A673 (cell line): ENCODE measurements around the gene AADACL3. TPM values are rescaled to one million over a fixed set of nuclear protein-coding genes. Genes with fewer than 3 reads are reported as not detected.
"Not testable (repeated sequence)": the region's sequence is repeated elsewhere in the genome, so short reads cannot be mapped to it uniquely, and the experiment has no call there.

Experiments used
- BruUV-seq: library from RNA; stranded (reverse); fragments of 400-500 nt; replicated peaks from 2 replicates; lab custom pipeline; 2021; lab: Mats Ljungman, UMichigan
- CTCF ChIA-PET: fragments of 300-600 bp; sonication (Branson Sonifier 250); formaldehyde crosslinking; loops from one replicate; lab custom pipeline; 2022; ENCODE audit warnings: antibody characterized with exemption; lab: Charles Lee
- POLR2A ChIA-PET: fragments of 300-600 bp; sonication (Branson Sonifier 250); formaldehyde crosslinking; loops from one replicate; lab custom pipeline; 2022; ENCODE audit warnings: antibody characterized with exemption; ENCODE audit not compliant: low non-redundant PET; lab: Charles Lee
- DNase-seq: peaks from one replicate; pipeline ENCODE4 v3.0.0-alpha.2; 2015; ENCODE audit warnings: low spot score
- H3K27ac ChIP-seq: fragments of 200-600 bp; sonication (generic); 2 replicates; pipeline ENCODE4 v1.5.1; 2016; ENCODE audit warnings: mixed run types, low read depth, mild to moderate bottlenecking, mixed read lengths, antibody characterized with exemption, low read length; ENCODE audit not compliant: poor library complexity, severe bottlenecking
- H3K27me3 ChIP-seq: fragments of 200-600 bp; sonication (generic); replicated peaks from 2 replicates; pipeline ENCODE4 v1.6.1; 2017; ENCODE audit warnings: mixed run types, low read depth, mild to moderate bottlenecking, mixed read lengths, antibody characterized with exemption, low read length; ENCODE audit not compliant: insufficient read depth, poor library complexity
- H3K36me3 ChIP-seq: fragments of 200-600 bp; sonication (generic); 2 replicates; pipeline ENCODE4 v1.6.1; 2016; ENCODE audit warnings: mixed run types, mild to moderate bottlenecking, mixed read lengths, antibody characterized with exemption, low read length; ENCODE audit not compliant: insufficient read depth, poor library complexity, severe bottlenecking
- H3K4me1 ChIP-seq: fragments of 200-600 bp; sonication (generic); 2 replicates; pipeline ENCODE4 v1.6.1; 2017; ENCODE audit warnings: mixed run types, mild to moderate bottlenecking, mixed read lengths, antibody characterized with exemption, low read length; ENCODE audit not compliant: insufficient read depth, poor library complexity, severe bottlenecking
- H3K4me3 ChIP-seq: fragments of 200-600 bp; sonication (generic); 2 replicates; pipeline ENCODE4 v1.5.1; 2016; ENCODE audit warnings: low read depth, mixed run types, mild to moderate bottlenecking, mixed read lengths, low read length; ENCODE audit not compliant: poor library complexity, severe bottlenecking
- H3K9me3 ChIP-seq: fragments of 200-600 bp; sonication (generic); 2 replicates; pipeline ENCODE4 v1.6.1; 2016; ENCODE audit warnings: mixed run types, low read depth, mild to moderate bottlenecking, mixed read lengths, antibody characterized with exemption, low read length; ENCODE audit not compliant: poor library complexity, severe bottlenecking
- EZH2 ChIP-seq: fragments of 200-600 bp; sonication (generic); IDR thresholded peaks from 2 replicates; pipeline ENCODE4 v1.6.1; 2017; ENCODE audit warnings: borderline replicate concordance, low read depth, mild to moderate bottlenecking, mixed read lengths, antibody characterized with exemption, low read length; ENCODE audit not compliant: poor library complexity, severe bottlenecking
- intact Hi-C: fragments of 100-400 bp; cut with micrococcal nuclease; formaldehyde crosslinking; loops from one replicate; pipeline ENCODE4 v1.10.0; 2022; ENCODE audit not compliant: unreplicated experiment
- total RNA-seq: library from RNA; stranded (reverse); gene quantifications from 2 replicates; pipeline ENCODE4 v1.2.3, GENCODE V29; 2021
- TF ChIP-seq, protein P1 (sequence below): fragments of 300-800, 200-600 bp; sonication (generic); conservative IDR thresholded peaks from 2 replicates; pipeline ENCODE4 v1.5.1; 2017; ENCODE audit warnings: low read depth, mild to moderate bottlenecking, antibody characterized with exemption, low read length, moderate library complexity, mixed read lengths

AADACL3 gene
- total RNA-seq, 1 experiment from 2014 or later: not detected

DNA sequence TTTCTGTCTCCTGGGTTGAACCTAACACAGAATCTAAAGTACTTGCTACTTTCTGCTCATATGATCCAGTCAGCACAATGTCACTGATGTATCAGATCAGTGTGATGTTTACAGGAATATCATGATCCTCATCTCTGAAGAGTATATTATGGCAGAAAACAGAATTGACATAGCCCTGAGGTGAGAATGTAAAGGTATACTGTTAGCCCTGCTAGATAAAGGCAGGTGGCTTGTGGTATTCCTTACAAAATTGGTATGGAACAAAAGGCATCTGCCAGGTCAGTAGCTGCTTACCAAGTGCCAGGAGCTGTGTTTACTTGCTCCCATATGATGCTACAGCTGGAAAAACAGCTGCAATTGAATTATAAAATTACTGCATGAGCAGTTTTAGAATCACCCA lies 41.6 kb upstream of the AADACL3 start:
- no TSS peak for BruUV-seq
- intact Hi-C loops: no loop called here
- Histone ChIP-seq H3K36me3 (no peaks in the 10 kb centered on the region), H3K4me1 (no peaks in the 10 kb centered on the region), H3K4me3 (no peak overlapping the region), H3K27ac (no peak overlapping the region), H3K27me3 (peaks cover 3% of the 10 kb centered on the region), H3K9me3 (no peaks in the 10 kb centered on the region)
- no peak for TF ChIP-seq EZH2
- TF ChIP-seq, protein P1, sequence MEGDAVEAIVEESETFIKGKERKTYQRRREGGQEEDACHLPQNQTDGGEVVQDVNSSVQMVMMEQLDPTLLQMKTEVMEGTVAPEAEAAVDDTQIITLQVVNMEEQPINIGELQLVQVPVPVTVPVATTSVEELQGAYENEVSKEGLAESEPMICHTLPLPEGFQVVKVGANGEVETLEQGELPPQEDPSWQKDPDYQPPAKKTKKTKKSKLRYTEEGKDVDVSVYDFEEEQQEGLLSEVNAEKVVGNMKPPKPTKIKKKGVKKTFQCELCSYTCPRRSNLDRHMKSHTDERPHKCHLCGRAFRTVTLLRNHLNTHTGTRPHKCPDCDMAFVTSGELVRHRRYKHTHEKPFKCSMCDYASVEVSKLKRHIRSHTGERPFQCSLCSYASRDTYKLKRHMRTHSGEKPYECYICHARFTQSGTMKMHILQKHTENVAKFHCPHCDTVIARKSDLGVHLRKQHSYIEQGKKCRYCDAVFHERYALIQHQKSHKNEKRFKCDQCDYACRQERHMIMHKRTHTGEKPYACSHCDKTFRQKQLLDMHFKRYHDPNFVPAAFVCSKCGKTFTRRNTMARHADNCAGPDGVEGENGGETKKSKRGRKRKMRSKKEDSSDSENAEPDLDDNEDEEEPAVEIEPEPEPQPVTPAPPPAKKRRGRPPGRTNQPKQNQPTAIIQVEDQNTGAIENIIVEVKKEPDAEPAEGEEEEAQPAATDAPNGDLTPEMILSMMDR: no peak
- POLR2A ChIA-PET: no interaction called here
- no peak for DNase-seq
- CTCF ChIA-PET: no interaction called here

DNA sequence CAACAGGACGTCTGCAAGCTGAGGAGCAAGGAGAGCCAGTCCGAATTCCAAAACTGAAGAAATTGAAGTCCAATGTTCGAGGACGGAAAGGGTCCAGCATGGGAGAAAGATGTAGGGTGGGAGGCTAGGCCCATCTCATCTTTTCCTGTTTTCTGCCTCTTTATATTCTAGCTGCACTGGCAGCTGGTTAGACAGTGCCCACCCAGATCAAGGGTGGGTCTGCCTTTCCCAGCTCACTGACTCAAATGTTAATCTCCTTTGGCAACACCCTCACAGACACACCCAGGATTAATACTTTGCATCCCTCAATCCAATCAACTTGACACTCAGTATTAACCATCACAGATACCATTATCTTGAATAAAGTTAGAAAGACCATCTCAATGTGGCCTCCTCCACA lies 39.8 kb upstream of the AADACL3 start:
- POLR2A ChIA-PET, CTCF ChIA-PET, DNase-seq, BruUV-seq, H3K9me3 ChIP-seq, H3K27ac ChIP-seq, intact Hi-C loops, H3K4me1 ChIP-seq, H3K4me3 ChIP-seq, H3K36me3 ChIP-seq, H3K27me3 ChIP-seq: not testable (repeated sequence)

DNA sequence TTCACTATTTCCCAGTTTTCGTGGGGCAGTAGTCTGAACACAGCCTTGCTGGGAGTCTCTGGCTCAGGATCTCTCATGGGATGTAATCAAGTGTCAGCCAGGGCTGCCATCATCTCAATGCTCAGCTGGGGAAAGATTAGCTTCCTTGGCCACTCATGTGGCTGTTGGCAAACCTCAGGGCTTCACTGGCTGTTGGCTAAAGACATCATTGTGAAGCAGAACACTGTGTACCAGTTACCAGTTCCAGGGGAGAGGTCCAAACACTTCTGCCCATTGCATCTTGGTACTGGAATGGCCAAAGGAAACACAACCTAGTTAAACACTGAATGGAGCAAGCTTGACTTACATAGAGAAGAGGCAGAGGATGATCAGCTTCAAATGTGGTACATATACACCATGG lies 38.3 kb upstream of the AADACL3 start:
- no TSS peak for BruUV-seq
- Histone ChIP-seq H3K9me3 (no peaks in the 10 kb centered on the region), H3K27me3 (no peaks in the 10 kb centered on the region), H3K4me3 (no peak overlapping the region), H3K36me3 (no peaks in the 10 kb centered on the region), H3K27ac (no peak overlapping the region), H3K4me1 (no peaks in the 10 kb centered on the region)
- ChIA-PET CTCF (no interaction called here), POLR2A (no interaction called here)
- DNase-seq: no peak
- no peak for TF ChIP-seq EZH2
- TF ChIP-seq, protein P1: no peak
- intact Hi-C loops: no loop called here

DNA sequence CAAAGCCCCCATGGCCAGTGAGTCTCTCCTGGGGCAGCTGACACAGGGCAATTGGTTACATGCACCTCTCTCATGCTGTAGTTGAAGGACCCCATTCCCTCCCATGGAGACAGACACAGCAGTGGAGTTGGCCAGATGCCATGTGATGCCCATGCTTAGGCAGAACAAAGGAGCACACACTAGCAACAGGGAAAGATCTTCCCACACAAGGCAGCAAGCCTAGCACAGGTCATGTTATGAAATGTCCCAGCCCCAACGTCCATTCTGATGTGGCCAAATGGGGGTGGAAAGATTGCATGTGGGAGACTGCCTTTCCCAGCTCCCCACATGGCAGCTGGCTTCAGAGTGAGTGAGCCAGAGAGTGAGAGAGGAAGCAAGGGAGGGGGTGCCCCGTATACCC lies 37.6 kb upstream of the AADACL3 start:
- H3K27me3 ChIP-seq: no peaks in the 10 kb centered on the region
- BruUV-seq: no TSS peak
- intact Hi-C loops: no loop called here
- no peak overlapping the region for H3K4me3 ChIP-seq
- no peak overlapping the region for H3K27ac ChIP-seq
- TF ChIP-seq, protein P1: no peak
- no peak for TF ChIP-seq EZH2
- no peaks in the 10 kb centered on the region for H3K9me3 ChIP-seq
- DNase-seq: no peak
- H3K36me3 ChIP-seq: no peaks in the 10 kb centered on the region
- H3K4me1 ChIP-seq: no peaks in the 10 kb centered on the region
- ChIA-PET CTCF (no interaction called here), POLR2A (no interaction called here)
